NCI-H2029 (cell line): ENCODE data around the gene BAMBI.

ENCODE experiments used
- DNase-seq: peaks from one replicate; lab custom pipeline; 2025; lab: John Stamatoyannopoulos, UW

The BAMBI gene

GRCh38 chr10:28705472-28705871, 28.2 kb downstream of the BAMBI start:
- no peak for DNase-seq

- DNase-seq = no peak
Measured at GRCh38 chr10:28709001-28709710, 31.8 kb downstream of the BAMBI start.

GRCh38 chr10:28710202-28710886, 33.0 kb downstream of the BAMBI start:
- DNase-seq = no peak

- no peak for DNase-seq
Measured at GRCh38 chr10:28711041-28711440, 33.7 kb downstream of the BAMBI start.

- no peak for DNase-seq
Measured at GRCh38 chr10:28711776-28712175, 34.5 kb downstream of the BAMBI start.

GRCh38 chr10:28713626-28714352, 36.5 kb downstream of the BAMBI start:
- DNase-seq = no peak

GRCh38 chr10:28714401-28715053, 37.2 kb downstream of the BAMBI start:
- no peak for DNase-seq

- DNase-seq = no peak
Measured at GRCh38 chr10:28715246-28715645, 37.9 kb downstream of the BAMBI start.

GRCh38 chr10:28715757-28716156, 38.4 kb downstream of the BAMBI start:
- DNase-seq = no peak

GRCh38 chr10:28716748-28717147, 39.4 kb downstream of the BAMBI start:
- DNase-seq = no peak

- no peak for DNase-seq
Measured at GRCh38 chr10:28717656-28718201, 40.4 kb downstream of the BAMBI start.

GRCh38 chr10:28719789-28720436, 42.6 kb downstream of the BAMBI start:
- DNase-seq = no peak

- no peak for DNase-seq
Measured at GRCh38 chr10:28721318-28721951, 44.1 kb downstream of the BAMBI start.

- DNase-seq = no peak
Measured at GRCh38 chr10:28722065-28722803, 44.9 kb downstream of the BAMBI start.

GRCh38 chr10:28728366-28728765, 51.0 kb downstream of the BAMBI start:
- no peak for DNase-seq

- no peak for DNase-seq
Measured at GRCh38 chr10:28730031-28730778, 52.9 kb downstream of the BAMBI start.

GRCh38 chr10:28732091-28732490, 54.8 kb downstream of the BAMBI start:
- no peak for DNase-seq
